NCI-H510A (cell line): ENCODE data around the gene CFH.
"Not testable (repeated sequence)": the region's sequence is repeated elsewhere in the genome, so short reads cannot be mapped to it uniquely, and the experiment has no call there.

Experiments
- DNase-seq: peaks from one replicate; lab custom pipeline; 2025; lab: John Stamatoyannopoulos, UW

The CFH gene

GRCh38 chr1:196651637-196652215 is at the start of gene CFH:
TSS of gene CFH (plus strand) at chr1:196652043. CDS start at chr1:196652118, 75 bp downstream.
- no peak for DNase-seq

- no peak for DNase-seq
Measured at GRCh38 chr1:196603651-196604050, 48.2 kb upstream of the CFH start.

- peak; percentile 9 for DNase-seq
Measured at GRCh38 chr1:196607981-196608380, 43.9 kb upstream of the CFH start.

DNA sequence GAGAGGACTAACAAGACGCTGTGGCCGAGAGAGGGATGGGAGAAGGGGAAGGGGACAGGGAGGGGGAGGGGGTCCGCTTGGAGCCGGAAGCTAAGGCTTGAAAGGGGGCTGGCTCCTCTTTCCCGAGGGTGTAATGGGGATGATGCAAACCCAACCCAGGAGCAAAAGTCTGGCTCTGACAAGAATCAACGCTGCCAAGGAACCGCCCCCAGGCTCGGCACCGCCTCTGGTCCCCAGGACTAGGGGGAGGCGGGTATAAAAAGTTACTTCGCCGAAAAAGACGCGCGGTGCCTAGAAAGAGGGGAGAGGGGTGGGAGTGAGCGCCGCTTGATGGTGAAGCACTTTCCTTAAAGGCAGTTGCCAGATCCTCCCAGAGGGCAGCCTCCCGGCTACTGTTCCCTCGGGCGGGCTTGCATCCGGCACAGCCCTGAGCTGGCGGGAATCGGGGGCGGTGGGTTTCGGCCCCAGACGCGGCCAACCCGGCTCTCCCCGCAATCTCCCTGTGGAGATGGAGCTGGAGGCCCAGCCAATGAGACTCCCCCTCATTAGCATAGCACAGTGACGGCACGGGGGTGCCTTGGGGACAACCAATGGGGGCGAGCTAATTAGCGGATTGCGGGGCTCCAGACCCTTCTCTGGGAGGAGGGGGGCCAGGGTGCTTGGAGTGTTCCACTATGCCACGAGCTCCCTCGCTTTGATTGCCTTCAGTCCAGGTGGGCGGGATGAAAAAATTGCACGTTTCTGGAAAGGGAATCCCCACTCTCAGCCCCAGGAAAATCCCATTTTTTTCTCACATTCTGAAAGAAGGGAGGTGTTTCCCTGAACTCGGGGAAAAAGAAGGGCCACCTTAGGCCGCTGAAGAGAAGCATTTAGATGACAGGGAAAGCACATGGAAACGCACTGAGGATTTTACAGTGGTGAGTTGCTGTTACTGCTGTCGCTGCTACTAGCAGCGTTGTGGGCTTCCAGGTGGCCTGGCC is 43.2 kb upstream of the CFH start, which contains the start of gene KCNT2:
Gene KCNT2, minus strand, starts transcription at position 51 of the 980 bp plus-strand sequence. CDS start 131 bp downstream, outside the sequence.
- DNase-seq = peak; percentile 82

DNA sequence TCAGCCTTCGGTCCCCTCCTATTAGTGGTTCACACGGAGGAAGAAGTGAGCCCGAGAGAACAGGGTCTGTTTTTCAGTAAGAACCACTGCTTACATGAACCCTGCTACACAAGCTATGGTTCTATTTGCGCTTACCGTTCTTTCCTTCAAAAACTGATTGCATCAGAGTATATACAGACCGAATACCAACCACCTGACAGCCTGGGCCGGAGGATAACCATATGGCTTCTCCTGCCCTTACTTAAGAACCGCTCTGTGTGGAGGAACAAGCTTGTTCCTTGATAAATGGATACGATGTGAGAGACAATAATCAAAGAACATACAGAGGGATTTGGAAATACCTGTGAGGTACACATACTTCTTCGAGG is 42.5 kb upstream of the CFH start:
- no peak for DNase-seq

- no peak for DNase-seq
Measured at GRCh38 chr1:196611873-196612272, 40.0 kb upstream of the CFH start.

DNA sequence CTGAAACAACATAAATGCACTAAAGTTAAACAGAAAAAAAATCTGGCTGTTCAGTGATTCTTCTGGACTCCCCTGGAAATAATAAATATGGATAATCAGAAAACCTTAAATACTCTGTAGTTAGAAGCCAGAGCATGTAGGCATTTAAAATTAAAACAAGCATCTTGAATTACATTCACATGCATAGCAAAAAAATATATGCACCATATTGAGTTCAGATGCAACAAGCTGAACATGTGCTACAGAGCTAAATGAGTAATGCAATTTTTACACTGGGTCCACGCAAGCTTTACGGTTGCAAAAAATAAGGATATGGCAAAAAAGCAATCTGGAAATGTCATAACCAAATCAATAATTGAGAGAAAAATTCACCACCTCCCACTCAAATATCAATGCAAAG is 32.1 kb upstream of the CFH start:
- no peak for DNase-seq

- DNase-seq = no peak
Measured at GRCh38 chr1:196623079-196623478, 28.8 kb upstream of the CFH start.

- no peak for DNase-seq
Measured at GRCh38 chr1:196628838-196629237, 23.0 kb upstream of the CFH start.

DNA sequence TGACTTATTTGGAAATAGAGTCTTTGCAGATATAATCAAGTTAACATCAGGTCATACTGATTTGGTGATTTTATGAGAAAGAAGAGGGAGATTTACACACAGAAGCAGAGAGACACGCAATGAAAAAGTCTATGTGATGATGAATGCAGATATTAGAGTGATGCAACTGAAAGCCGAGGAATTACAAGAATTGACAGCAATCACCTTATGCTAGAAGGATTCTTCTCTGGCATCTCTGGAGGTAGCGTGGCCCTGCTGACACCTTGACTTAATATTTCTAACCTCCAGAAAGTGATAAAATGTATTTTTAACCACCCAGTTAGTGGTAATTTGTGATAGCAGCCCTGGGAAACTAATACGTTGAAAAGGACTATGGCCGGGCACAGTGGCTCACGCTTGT is 14.2 kb upstream of the CFH start:
- DNase-seq = no peak

- no peak for DNase-seq
Measured at GRCh38 chr1:196638466-196638865, 13.4 kb upstream of the CFH start.

- not testable (repeated sequence) for DNase-seq
Measured at GRCh38 chr1:196639291-196639690, 12.6 kb upstream of the CFH start.

- no peak for DNase-seq
Measured at GRCh38 chr1:196640976-196641375, 10.9 kb upstream of the CFH start.

DNA sequence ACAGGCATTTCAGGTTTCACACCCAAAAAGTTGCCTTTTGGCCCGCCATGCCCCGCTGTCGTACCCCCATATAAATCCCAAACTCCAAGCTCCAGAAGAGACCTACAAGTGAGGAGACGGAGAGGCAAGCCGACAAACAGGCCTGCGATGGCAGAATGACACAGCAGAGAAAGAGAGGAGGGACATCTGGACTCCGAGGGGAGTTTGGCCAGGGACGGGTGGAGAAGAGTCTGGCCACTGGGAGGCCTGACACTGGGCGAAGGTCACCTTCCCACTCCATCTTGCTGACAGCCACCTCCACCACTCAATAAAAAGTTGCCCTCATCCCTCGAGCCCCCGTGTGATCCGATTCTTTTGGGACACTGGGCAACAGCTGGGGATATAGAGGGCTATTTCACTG is 1.9 kb upstream of the CFH start:
- DNase-seq = no peak

- DNase-seq = no peak
Measured at GRCh38 chr1:196650403-196650802, 1.4 kb upstream of the CFH start.

- DNase-seq = no peak
Measured at GRCh38 chr1:196651079-196651478, 764 bp upstream of the CFH start.

DNA sequence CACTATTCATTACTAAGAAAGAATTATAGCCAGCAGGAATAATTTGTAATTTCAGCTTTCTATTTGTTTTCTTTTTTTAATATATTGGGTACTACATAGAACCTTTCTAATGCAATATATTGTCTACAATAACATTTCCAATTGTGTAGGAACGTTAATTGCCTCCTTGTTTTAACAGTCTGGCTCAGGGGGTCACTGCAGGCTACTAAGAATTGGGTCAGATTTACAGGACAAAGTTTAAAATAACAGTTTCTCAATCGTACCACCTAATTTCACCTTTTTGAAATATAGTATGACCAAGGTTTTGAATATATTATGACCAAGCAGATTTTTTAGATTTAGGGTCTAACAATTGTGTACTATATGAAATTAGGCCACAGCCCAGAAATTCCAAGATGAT is 2.4 kb downstream of the CFH start:
- DNase-seq = no peak

DNA sequence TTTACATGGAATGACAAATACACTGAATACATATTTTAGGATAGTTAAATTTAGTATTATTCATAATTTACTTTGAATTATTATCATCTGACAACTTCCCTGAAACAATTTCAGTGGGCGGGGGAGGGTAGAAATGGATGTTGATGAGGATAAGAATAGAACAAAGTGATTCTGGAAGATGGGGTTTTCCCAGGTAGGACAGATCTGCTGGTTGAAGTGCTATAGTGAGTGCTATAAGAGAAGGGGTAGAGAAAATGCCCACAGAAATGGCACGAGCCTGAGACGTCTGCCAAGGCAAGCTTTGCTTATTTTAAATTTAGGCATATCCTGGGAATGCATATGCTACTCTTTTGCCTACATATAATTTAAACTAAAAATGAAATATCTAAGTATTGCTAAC is 3.2 kb downstream of the CFH start:
- DNase-seq = no peak

GRCh38 chr1:196655494-196655893 is 3.7 kb downstream of the CFH start:
- DNase-seq = no peak

GRCh38 chr1:196659471-196659870 is 7.6 kb downstream of the CFH start:
- no peak for DNase-seq

DNA sequence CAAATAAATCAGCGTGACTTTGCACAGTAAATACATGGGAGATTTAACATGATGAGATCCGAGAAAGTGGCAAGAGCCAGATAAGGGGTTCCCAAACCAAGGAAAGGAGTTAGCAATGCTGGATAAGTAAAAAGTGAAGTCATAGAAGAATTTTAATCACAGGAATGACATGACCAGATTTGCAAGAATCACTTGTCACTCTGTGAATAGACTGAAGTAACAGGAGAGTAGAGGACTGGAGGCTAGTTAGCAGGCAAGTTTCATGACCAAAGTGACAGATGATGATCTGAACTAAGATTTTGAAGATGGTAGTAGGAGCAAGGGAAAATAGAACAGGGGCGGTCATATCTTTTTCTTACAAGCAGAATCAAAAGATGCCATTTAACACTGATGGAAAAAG is 8.4 kb downstream of the CFH start:
- DNase-seq = no peak

DNA sequence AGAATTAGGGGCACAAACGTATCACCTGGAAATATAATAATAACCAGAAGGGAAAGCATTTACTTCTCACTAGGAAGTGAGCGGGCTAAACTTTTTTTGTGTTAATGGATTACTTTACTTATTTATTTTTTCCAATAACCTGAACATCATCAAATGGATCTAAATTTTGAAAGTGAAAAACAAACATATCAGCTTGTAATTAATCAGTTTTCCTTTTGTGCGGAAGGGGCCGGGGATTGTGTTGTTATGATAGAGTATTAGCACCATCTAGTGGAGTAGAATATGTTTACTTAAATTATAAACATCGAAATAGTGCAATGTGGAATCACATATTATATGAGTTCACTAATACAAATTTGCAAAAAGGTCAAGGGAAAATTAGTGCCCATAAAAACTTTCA is 9.0 kb downstream of the CFH start:
- peak; percentile 2 for DNase-seq

DNA sequence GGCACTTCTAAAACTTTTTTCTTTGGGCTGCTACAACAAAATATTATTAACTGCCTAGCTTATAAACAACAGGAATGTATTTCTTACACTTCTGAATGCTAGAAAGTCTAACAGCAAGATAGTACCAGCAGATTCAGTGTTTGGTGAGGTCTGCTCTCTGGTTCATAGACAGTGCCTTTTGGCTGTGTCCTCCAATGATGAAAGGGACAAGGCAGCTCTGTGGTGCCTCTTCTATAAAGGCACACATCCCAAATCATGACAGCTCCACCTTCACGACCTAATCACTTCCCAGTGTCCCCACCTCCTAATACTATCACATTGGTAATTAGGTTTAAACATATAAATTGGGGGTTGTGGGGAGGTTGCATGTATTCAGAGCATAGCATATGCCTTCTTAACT is 9.5 kb downstream of the CFH start:
- DNase-seq = no peak
